SK-N-SH (cell line): Measurements from ENCODE around the gene CCN6. TPM values are rescaled to one million over a fixed set of nuclear protein-coding genes. Genes with fewer than 3 reads are reported as not detected.

Source experiments
- CTCF ChIA-PET: fragments of 300-600, 350-600 bp; formaldehyde crosslinking; extraction: SDS; loops from one replicate; lab custom pipeline; 2021; lab: Yijun Ruan, JAX
- POLR2A ChIA-PET: fragments of 350-600 bp; sonication (Branson Sonifier 250); formaldehyde crosslinking; extraction: SDS; loops from one replicate; lab custom pipeline; 2020; ENCODE audit warnings: antibody characterized with exemption, inconsistent platforms; lab: Yijun Ruan, JAX
- DNase-seq: peaks from one replicate; pipeline ENCODE4 v3.0.0; 2012
- H2AFZ ChIP-seq: fragments of 200-600 bp; sonication (generic); 2 replicates; pipeline ENCODE4 v1.8.1; 2016; ENCODE audit warnings: antibody characterized with exemption, mild to moderate bottlenecking, low read depth
- H3F3A ChIP-seq: fragments of 200-600 bp; sonication (generic); replicated peaks from 2 replicates; pipeline ENCODE3; 2016; ENCODE audit warnings: antibody characterized with exemption, mild to moderate bottlenecking; ENCODE audit not compliant: insufficient read depth
- H3K27ac ChIP-seq, 2 experiments: fragments of 200-500 bp in 1 of 2; fragments of 200-600 bp in 1 of 2; sonication (Bioruptor generic) in 1 of 2; sonication (generic), shearing (Covaris generic) in 1 of 2; 2 replicates each; pipeline versions ENCODE4 v1.5.1 to v1.6.1; 2014 to 2016; ENCODE audit warnings: low read depth in 2 of 2, inconsistent platforms in 1 of 2, low read length in 1 of 2, mild to moderate bottlenecking in 1 of 2, mixed read lengths in 1 of 2
- H3K27me3 ChIP-seq: fragments of 200-600 bp; sonication (generic), shearing (Covaris generic); 2 replicates; pipeline ENCODE4 v1.6.1; 2016; ENCODE audit warnings: mixed run types; ENCODE audit not compliant: insufficient read depth
- H3K36me3 ChIP-seq, 2 experiments: fragments of 200-500 bp in 1 of 2; fragments of 200-600 bp in 1 of 2; sonication (Bioruptor generic) in 1 of 2; sonication (generic) in 1 of 2; replicated peaks in 1 of 2; 2 replicates each; pipeline versions ENCODE3 to v1.5.1; 2014 to 2016; ENCODE audit warnings: low read length in 1 of 2, mild to moderate bottlenecking in 1 of 2; ENCODE audit not compliant: insufficient read depth in 2 of 2, control insufficient read depth in 1 of 2
- H3K4me1 ChIP-seq, 2 experiments: fragments of 200-500 bp in 1 of 2; fragments of 200-600 bp in 1 of 2; sonication (Bioruptor generic) in 1 of 2; sonication (generic), shearing (Covaris generic) in 1 of 2; 2 replicates each; pipeline versions ENCODE4 v1.5.1 to v1.6.1; 2014 to 2016; ENCODE audit warnings: low read depth in 1 of 2, low read length in 1 of 2, mixed run types in 1 of 2; ENCODE audit not compliant: insufficient read depth in 2 of 2, control insufficient read depth in 1 of 2
- H3K4me2 ChIP-seq: fragments of 200-600 bp; sonication (generic), shearing (Covaris generic); 2 replicates; pipeline ENCODE4 v1.6.1; 2017; ENCODE audit warnings: mixed run types
- H3K4me3 ChIP-seq, 2 experiments: fragments of 200-500 bp in 1 of 2; fragments of 200-600 bp in 1 of 2; sonication (Bioruptor generic) in 1 of 2; sonication (generic), shearing (Covaris generic) in 1 of 2; 2 replicates each; pipeline versions ENCODE4 v1.5.1 to v1.8.1; 2014 to 2016; ENCODE audit warnings: low read depth in 2 of 2, inconsistent platforms in 1 of 2, low read length in 1 of 2, mild to moderate bottlenecking in 1 of 2, mixed read lengths in 1 of 2, moderate library complexity in 1 of 2
- H3K79me2 ChIP-seq: fragments of 200-600 bp; sonication (generic); 2 replicates; pipeline ENCODE4 v1.8.1; 2017; ENCODE audit warnings: mild to moderate bottlenecking; ENCODE audit not compliant: insufficient read depth
- H3K9ac ChIP-seq: fragments of 200-600 bp; sonication (generic); 2 replicates; pipeline ENCODE4 v1.6.1; 2017; ENCODE audit warnings: mixed run types
- H3K9me2 ChIP-seq: fragments of 200-600 bp; sonication (generic); 2 replicates; pipeline ENCODE4 v1.6.1; 2017; ENCODE audit warnings: mixed run types
- H3K9me3 ChIP-seq: fragments of 200-600 bp; sonication (generic); 2 replicates; pipeline ENCODE4 v1.6.1; 2017; ENCODE audit warnings: mixed run types, mild to moderate bottlenecking, moderate library complexity
- H4K20me1 ChIP-seq: fragments of 200-600 bp; sonication (generic); 2 replicates; pipeline ENCODE4 v1.6.1; 2017; ENCODE audit warnings: mild to moderate bottlenecking, mixed run types; ENCODE audit not compliant: insufficient read depth
- CHD2 ChIP-seq: fragments of 150-350 bp; IDR thresholded peaks from 2 replicates; pipeline ENCODE4 v1.6.1; 2018; ENCODE audit warnings: low read length; ENCODE audit not compliant: partially characterized antibody
- ELF1 ChIP-seq: IDR thresholded peaks from 2 replicates; pipeline ENCODE4 v1.4.0; 2012
- EP300 ChIP-seq, 2 experiments: IDR thresholded peaks; 2 replicates each; pipeline versions ENCODE4 v1.4.0 to v1.6.1; 2012; ENCODE audit warnings: borderline replicate concordance in 1 of 2, low read depth in 1 of 2, low read length in 1 of 2
- EZH2phosphoT487 ChIP-seq: fragments of 200-600 bp; sonication (generic); IDR thresholded peaks from 2 replicates; pipeline ENCODE4 v1.6.1; 2017; ENCODE audit warnings: low read depth, mixed run types, mild to moderate bottlenecking, antibody characterized with exemption, moderate library complexity, borderline replicate concordance
- FOXM1 ChIP-seq: IDR thresholded peaks from 2 replicates; pipeline ENCODE4 v1.4.0; 2012; ENCODE audit warnings: low read depth, mild to moderate bottlenecking
- GABPA ChIP-seq: IDR thresholded peaks from 2 replicates; pipeline ENCODE4 v1.4.0; 2012; ENCODE audit warnings: low read depth, mild to moderate bottlenecking
- MXI1 ChIP-seq: IDR thresholded peaks from 2 replicates; pipeline ENCODE4 v1.6.1; 2012; ENCODE audit warnings: mild to moderate bottlenecking, low read depth, low read length, improper control_type of control experiment
- NFIC ChIP-seq: IDR thresholded peaks from 2 replicates; pipeline ENCODE4 v1.4.0; 2012; ENCODE audit warnings: borderline replicate concordance
- NRF1 ChIP-seq: IDR thresholded peaks from 2 replicates; pipeline ENCODE4 v1.6.1; 2012; ENCODE audit warnings: low read depth, mild to moderate bottlenecking, low read length
- POLR2AphosphoS5 ChIP-seq: IDR thresholded peaks from 2 replicates; pipeline ENCODE4 v1.6.1; 2012; ENCODE audit warnings: low read depth, low read length
- RAD21 ChIP-seq: IDR thresholded peaks from 2 replicates; pipeline ENCODE4 v1.6.1; 2012; ENCODE audit warnings: mild to moderate bottlenecking, low read length
- RFX5 ChIP-seq: IDR thresholded peaks from 2 replicates; pipeline ENCODE4 v1.6.1; 2012; ENCODE audit warnings: mild to moderate bottlenecking, improper control_type of control experiment, low read length
- SIN3A ChIP-seq: IDR thresholded peaks from 2 replicates; pipeline ENCODE4 v1.6.1; 2012; ENCODE audit warnings: low read depth, mild to moderate bottlenecking, low read length, moderate library complexity, borderline replicate concordance
- TCF12 ChIP-seq: IDR thresholded peaks from 2 replicates; pipeline ENCODE4 v1.4.0; 2012
- TEAD4 ChIP-seq: IDR thresholded peaks from 2 replicates; pipeline ENCODE4 v1.4.0; 2012; ENCODE audit warnings: mild to moderate bottlenecking, borderline replicate concordance; ENCODE audit not compliant: insufficient read depth
- WGBS: methylation state at CpG from one replicate; pipeline ENCODE4 v1.1.6; 2017; ENCODE audit warnings: low lambda C conversion rate; 5-methylcytosine and 5-hydroxymethylcytosine counted together
- polyA plus RNA-seq, 3 experiments: library from polyadenylated mRNA; depleted of rRNA; stranded (reverse); fragments of >200 nt; gene quantifications; 2 replicates each; pipeline ENCODE4 v1.2.3, GENCODE V29; 2012
- TF ChIP-seq, protein P1 (sequence below): IDR thresholded peaks from 2 replicates; pipeline ENCODE4 v1.6.1; 2012; ENCODE audit warnings: mild to moderate bottlenecking, low read depth, low read length, moderate library complexity
- TF ChIP-seq, protein P2 (sequence below): IDR thresholded peaks from 2 replicates; pipeline ENCODE4 v1.4.0; 2012; ENCODE audit warnings: low read depth
- TF ChIP-seq, protein P3 (sequence below): IDR thresholded peaks from 2 replicates; pipeline ENCODE4; 2012
- TF ChIP-seq, protein P4 (sequence below): fragments of 150-350 bp; IDR thresholded peaks from 2 replicates; pipeline ENCODE4 v1.6.1; 2016; ENCODE audit warnings: mild to moderate bottlenecking, low read depth, low read length
- TF ChIP-seq, protein P5 (sequence below): IDR thresholded peaks from 2 replicates; pipeline ENCODE4 v1.4.0; 2012; ENCODE audit warnings: low read depth, borderline replicate concordance

The CCN6 gene
- polyA plus RNA-seq, 1 of the 3 experiments (the other 2 are of a cell fraction): not detected

DNA sequence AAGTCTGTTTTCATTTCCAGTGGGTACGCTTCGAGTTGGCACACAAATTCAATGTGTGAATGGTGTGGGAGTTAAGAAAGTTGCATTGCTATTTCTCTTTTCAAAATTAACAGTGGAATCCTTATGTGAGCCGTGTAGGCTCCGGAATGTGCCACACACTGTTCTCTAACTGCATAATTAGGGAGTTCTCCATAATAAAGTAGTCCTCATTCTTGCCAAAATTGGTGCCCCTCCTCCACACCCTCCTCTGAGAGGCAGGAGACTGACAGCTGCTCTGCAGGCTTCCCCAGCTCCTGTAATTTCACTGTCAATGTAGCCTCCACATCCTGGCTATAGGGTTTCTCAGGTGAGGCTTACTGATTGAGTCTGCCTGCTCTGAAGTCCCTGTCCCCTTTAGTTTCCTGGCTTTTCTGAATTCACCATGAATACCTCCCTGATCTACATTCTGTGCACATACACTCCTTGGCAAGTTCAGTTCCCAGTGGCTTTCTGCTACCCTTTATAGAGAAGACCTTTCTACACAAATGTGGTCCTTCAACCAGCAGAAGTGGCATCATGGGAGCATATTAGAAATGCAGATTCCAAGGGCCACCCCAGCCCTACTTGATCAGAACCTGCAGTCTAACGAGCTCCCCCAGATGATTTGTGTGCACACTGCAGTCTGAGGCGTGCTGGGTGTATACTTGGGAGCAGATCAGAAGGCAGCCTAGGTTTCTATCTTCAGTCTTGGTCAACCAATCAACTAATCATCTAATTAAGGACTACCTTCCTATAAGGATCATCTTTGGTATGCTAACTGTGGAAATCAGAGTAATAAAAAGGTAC lies 19.9 kb upstream of the CCN6 start:
- Histone ChIP-seq H3K36me3 (no peaks in the 10 kb centered on the region), H3K4me3 (no peak overlapping the region), H4K20me1 (no peaks in the 10 kb centered on the region), H3K27me3 (no peaks in the 10 kb centered on the region), H2AFZ (no peak overlapping the region), H3F3A (peaks cover 26% of the 10 kb centered on the region), H3K4me2 (no peak overlapping the region), H3K9ac (no peak overlapping the region), H3K9me2 (no peaks in the 10 kb centered on the region), H3K4me1 (peaks cover 0 to 14% of the 10 kb centered on the region in 2 experiments; a peak in 3 of 4 replicates), H3K27ac (no peak overlapping the region), H3K79me2 (no peaks in the 10 kb centered on the region), H3K9me3 (no peaks in the 10 kb centered on the region)
- ChIA-PET CTCF (interaction anchor here (3.7 kb wide), 1 partner anchor 9 kb away, joined by 23 read pairs; no protein-coding TSS in a partner anchor), POLR2A (no interaction called here)
- TF ChIP-seq, protein P1, sequence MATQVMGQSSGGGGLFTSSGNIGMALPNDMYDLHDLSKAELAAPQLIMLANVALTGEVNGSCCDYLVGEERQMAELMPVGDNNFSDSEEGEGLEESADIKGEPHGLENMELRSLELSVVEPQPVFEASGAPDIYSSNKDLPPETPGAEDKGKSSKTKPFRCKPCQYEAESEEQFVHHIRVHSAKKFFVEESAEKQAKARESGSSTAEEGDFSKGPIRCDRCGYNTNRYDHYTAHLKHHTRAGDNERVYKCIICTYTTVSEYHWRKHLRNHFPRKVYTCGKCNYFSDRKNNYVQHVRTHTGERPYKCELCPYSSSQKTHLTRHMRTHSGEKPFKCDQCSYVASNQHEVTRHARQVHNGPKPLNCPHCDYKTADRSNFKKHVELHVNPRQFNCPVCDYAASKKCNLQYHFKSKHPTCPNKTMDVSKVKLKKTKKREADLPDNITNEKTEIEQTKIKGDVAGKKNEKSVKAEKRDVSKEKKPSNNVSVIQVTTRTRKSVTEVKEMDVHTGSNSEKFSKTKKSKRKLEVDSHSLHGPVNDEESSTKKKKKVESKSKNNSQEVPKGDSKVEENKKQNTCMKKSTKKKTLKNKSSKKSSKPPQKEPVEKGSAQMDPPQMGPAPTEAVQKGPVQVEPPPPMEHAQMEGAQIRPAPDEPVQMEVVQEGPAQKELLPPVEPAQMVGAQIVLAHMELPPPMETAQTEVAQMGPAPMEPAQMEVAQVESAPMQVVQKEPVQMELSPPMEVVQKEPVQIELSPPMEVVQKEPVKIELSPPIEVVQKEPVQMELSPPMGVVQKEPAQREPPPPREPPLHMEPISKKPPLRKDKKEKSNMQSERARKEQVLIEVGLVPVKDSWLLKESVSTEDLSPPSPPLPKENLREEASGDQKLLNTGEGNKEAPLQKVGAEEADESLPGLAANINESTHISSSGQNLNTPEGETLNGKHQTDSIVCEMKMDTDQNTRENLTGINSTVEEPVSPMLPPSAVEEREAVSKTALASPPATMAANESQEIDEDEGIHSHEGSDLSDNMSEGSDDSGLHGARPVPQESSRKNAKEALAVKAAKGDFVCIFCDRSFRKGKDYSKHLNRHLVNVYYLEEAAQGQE: no peak
- TF ChIP-seq RAD21: no peak
- TF ChIP-seq, protein P2, sequence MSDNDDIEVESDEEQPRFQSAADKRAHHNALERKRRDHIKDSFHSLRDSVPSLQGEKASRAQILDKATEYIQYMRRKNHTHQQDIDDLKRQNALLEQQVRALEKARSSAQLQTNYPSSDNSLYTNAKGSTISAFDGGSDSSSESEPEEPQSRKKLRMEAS: no peak
- TF ChIP-seq EZH2phosphoT487: no peak
- TF ChIP-seq GABPA: no peak
- no peak for TF ChIP-seq FOXM1
- TF ChIP-seq, protein P3, sequence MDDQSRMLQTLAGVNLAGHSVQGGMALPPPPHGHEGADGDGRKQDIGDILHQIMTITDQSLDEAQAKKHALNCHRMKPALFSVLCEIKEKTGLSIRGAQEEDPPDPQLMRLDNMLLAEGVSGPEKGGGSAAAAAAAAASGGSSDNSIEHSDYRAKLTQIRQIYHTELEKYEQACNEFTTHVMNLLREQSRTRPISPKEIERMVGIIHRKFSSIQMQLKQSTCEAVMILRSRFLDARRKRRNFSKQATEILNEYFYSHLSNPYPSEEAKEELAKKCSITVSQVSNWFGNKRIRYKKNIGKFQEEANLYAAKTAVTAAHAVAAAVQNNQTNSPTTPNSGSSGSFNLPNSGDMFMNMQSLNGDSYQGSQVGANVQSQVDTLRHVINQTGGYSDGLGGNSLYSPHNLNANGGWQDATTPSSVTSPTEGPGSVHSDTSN: no peak
- TF ChIP-seq EP300 (IDR thresholded peaks at IDR 0.05; ENCODE audit: borderline replicate concordance in 1 of 2, low read depth in 1 of 2, low read length in 1 of 2): no peak
- no peak for TF ChIP-seq ELF1
- TF ChIP-seq CHD2: no peak
- TF ChIP-seq, protein P4, sequence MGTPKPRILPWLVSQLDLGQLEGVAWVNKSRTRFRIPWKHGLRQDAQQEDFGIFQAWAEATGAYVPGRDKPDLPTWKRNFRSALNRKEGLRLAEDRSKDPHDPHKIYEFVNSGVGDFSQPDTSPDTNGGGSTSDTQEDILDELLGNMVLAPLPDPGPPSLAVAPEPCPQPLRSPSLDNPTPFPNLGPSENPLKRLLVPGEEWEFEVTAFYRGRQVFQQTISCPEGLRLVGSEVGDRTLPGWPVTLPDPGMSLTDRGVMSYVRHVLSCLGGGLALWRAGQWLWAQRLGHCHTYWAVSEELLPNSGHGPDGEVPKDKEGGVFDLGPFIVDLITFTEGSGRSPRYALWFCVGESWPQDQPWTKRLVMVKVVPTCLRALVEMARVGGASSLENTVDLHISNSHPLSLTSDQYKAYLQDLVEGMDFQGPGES: no peak
- TF ChIP-seq, protein P5, sequence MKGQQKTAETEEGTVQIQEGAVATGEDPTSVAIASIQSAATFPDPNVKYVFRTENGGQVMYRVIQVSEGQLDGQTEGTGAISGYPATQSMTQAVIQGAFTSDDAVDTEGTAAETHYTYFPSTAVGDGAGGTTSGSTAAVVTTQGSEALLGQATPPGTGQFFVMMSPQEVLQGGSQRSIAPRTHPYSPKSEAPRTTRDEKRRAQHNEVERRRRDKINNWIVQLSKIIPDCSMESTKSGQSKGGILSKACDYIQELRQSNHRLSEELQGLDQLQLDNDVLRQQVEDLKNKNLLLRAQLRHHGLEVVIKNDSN: no peak
- no peak for TF ChIP-seq POLR2AphosphoS5
- no peak for TF ChIP-seq NFIC
- no peak for TF ChIP-seq RFX5
- TF ChIP-seq TCF12: no peak
- no peak for TF ChIP-seq NRF1
- no peak for TF ChIP-seq MXI1
- TF ChIP-seq SIN3A: no peak
- TF ChIP-seq TEAD4: no peak
- WGBS: 90% methylated on average over 6 of the region's 6 CpGs
- DNase-seq: no peak
